GM12873 (cell line): ENCODE data around the gene HCK.

ENCODE experiments used
- TF ChIP-seq, protein P1 (sequence below): IDR thresholded peaks from 2 replicates; pipeline ENCODE4 v1.5.1; 2012; ENCODE audit warnings: low read depth, mild to moderate bottlenecking, moderate library complexity, low read length, control low read depth; ENCODE audit not compliant: insufficient read depth; ENCODE audit errors: missing control alignments

Gene HCK

DNA sequence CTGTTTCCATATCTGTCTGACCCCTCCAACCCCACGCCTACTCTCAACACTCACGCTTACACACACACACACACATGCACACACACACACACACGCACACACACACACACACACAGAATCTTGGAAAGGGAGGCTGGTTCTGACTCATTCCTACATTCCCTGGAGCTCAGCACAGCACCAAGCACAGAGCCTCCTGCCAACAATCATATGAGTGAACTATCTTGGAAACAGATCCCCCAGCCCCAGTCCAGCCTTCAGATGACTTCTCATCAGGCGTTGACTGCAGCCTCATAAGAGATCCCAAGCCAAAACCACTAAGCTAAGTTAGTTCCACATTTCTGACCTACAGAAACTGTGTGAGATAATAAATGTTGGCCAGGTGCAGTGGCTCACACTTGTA, 14.1 kb upstream of the HCK start:
- TF ChIP-seq, protein P1, sequence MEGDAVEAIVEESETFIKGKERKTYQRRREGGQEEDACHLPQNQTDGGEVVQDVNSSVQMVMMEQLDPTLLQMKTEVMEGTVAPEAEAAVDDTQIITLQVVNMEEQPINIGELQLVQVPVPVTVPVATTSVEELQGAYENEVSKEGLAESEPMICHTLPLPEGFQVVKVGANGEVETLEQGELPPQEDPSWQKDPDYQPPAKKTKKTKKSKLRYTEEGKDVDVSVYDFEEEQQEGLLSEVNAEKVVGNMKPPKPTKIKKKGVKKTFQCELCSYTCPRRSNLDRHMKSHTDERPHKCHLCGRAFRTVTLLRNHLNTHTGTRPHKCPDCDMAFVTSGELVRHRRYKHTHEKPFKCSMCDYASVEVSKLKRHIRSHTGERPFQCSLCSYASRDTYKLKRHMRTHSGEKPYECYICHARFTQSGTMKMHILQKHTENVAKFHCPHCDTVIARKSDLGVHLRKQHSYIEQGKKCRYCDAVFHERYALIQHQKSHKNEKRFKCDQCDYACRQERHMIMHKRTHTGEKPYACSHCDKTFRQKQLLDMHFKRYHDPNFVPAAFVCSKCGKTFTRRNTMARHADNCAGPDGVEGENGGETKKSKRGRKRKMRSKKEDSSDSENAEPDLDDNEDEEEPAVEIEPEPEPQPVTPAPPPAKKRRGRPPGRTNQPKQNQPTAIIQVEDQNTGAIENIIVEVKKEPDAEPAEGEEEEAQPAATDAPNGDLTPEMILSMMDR, result no peak

DNA sequence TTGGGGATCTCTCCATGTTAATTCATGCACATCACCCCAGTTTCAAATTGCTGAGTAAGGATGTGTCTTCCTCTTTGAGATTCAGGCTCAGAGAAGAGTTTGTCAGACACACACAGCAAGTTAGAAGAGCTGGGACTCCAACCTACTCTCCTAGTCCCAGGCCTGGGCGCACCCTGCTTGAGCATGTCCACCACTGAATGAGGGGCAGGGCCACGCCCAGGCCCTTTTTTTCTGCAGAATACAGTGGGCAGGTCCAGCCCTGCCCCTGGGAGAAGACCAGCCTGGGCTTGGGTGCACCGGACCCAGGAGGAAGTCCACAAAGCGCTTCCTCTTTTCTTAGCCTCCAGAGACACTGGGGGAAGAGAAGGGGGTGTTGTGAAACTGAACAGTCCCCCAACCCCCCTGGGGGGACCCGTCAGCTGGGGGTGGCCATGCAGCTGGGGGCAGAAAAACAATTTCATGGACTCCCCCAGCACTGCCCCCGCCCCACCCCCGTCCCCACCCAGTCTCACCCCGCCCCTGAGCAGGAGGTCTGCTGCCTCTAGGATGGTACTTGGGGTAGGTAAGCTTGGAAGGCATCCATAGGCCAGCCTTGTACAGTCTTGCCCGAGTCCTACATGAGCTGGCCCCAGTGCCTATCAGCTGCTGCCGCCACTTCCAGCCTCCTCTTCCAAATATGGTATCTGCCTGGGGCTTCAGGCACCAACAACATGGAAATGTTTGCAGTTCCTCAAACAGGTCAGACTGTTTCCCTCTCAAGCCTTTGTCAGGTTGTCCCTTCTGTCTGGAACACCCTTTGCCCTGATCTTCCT, 11.7 kb upstream of the HCK start:
- TF ChIP-seq, protein P1, result no peak

DNA sequence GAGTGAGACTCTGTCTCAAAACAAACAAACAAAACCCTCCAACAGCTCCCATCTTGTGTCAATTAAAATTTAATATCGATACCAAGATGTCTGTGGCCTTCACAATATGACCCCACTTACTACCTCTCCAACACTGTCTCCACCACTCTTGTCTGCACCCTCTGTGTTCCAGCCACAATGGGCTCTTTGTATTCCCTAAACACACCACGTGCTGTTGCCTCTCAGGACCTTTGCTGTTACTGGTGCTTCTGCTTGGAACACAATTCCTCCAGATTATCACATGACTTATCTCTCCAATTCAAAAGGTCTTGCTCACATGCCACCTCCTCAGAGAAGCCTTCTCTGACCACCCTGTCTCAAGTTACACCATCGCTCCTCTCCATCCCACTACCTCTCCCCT, 6.0 kb upstream of the HCK start:
- TF ChIP-seq, protein P1, result no peak

DNA sequence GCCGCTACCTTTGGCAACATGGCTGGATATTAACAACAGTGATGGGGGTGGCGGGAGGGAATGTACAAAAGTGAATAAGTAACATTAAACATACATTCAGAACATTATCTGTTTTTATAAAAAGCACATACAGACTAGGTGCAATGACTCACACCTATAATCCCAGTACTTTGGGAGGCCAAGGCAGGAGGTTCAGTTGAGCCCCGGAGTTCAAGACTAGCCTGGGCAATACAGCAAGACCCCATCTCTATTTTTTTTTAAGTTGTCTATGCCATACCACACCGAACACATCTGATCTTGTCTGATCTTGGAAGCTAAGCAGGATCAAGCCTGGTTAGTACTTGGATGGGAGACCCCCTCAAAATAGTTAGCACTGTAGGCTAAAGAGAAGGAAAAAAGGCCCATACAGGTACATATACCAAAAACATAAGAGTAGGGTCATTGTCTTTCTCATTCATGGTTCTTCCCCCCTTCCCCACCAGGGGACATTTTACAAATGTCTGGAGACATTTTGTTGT, 1.7 kb upstream of the HCK start:
- TF ChIP-seq, protein P1, result no peak

DNA sequence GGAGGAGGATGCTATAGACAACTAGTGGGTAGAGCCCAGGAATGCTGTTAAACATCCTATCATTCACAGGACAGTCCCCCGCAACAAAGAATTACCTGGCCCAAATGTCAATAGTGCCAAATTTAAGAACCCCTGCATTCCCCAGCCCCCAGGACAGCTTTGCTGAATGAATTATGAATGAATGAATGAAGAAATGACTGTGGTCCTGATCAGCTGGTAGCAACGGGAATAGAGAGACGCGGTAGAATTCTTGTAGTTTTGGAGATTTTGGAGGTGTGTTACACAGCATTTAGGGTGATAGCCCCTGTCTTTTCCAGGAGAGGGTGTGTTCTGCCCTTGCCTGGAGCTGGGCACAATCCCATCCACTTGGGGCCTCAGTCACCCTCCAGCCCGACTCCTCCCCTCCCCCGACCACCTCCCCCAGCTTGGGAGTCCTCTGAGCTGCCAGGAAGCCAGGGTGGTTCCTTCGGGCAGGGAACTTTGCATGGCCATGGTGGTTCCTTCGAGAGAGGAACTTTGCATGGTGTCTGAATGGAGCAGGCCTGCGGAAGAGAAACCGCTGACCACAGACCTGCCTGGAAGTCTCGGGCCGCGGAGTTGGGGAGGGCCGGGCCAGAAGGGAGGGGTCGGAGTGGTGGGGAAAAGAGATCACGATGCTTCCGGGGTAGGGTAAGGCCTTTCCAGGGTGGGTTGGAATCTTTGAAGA, 1.0 kb upstream of the HCK start:
- TF ChIP-seq, protein P1, result no peak

DNA sequence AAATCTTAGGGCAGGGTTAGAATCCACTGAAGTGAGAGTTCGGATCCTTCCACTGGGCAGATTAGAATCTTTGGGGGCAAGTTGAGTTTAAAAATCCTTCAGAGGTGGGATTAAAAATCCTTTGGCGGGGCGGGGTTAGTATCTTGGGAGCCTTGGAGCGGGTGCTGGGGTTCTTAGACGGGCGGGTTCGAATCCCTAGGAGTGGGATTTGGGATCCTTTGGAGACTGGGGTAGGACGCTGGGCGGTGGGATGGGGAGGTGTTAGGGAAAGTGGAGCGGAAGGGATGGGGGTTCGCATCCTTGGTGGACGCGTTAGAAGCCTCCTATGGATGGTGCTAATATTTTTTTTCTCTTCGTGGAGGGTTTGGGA, 337 bp upstream of the HCK start:
- TF ChIP-seq, protein P1, result no peak

DNA sequence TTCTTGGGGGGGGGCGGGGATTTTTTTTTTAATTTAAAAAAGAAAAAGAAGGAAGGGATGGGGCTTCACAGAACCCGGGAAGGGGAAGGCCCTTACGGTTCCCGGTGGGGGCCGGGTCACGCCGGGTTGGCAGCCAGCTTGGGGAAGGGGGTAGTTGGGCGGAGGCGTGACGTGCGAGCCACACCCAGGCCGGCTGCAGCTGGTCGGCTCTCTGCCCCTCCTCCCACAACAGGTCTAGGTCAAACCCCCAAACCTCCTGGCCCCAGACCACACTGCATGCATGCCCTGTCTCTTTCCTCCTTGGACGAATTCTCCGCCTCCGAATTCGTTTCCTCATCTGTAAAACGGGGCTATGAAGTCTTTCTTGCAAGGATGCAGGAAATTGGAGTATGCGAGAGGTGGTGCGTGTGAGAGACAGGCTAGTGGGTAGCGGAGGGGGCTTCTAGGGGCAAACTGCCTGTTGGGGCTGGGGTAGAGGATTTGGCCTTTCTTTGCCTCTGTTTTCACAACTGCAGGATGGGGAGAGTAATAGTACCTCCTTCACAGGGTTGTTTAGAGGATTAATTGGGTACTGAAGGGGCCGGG, 828 bp downstream of the HCK start:
- TF ChIP-seq, protein P1, result no peak
